Hematopoietic multipotent progenitor cell treated with erythropoietin and hydrocortisone succinate and interleukin-3 and kit ligand, for 6 days (in vitro differentiated cells): ENCODE data around the gene TTLL6.
"Not testable (repeated sequence)": the region's sequence is repeated elsewhere in the genome, so short reads cannot be mapped to it uniquely, and the experiment has no call there.

ENCODE experiments used
- DNase-seq: peaks from one replicate; pipeline ENCODE4 v3.0.0-alpha.2; 2015

The TTLL6 gene

DNA sequence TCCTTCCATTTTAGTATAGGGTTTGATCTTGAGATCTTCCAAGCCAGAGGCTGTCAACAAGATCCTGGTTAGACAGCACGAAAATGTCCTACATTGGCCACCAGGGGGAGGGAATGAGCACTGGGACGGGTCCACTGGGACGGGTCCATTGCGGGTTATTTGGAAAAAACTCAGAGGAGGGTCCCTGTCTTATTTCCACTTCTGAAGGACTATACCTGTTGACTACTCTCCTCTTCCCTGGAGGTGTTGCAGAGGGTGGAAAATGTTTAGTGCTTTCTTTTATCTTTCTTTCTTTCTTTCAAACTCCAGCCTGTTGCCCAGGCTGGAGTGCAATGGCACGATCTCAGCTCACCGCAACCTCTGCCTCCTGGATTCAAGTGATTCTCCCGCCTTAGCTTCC, 2.5 kb downstream of the TTLL6 start:
- DNase-seq, result peak; percentile 80

DNA sequence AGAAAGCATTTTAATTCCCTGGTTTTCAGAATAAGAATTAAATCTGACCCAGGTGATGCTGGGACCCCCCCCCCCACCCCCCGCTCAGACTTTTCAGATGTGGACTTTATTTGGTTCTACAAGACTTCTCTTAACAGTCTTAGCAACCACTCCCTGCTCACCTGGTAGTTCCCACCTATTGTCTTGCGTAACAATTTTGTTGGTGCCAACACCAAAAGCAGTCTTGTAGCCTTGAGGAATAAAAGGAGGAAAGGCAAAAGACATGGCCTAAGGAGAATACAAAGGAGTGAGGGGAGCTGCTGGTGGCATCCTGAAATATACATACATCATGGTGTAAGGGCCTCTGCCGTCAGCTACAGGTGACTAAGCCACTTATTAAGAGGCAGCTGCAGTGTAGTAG, 5.0 kb downstream of the TTLL6 start:
- no peak for DNase-seq

DNA sequence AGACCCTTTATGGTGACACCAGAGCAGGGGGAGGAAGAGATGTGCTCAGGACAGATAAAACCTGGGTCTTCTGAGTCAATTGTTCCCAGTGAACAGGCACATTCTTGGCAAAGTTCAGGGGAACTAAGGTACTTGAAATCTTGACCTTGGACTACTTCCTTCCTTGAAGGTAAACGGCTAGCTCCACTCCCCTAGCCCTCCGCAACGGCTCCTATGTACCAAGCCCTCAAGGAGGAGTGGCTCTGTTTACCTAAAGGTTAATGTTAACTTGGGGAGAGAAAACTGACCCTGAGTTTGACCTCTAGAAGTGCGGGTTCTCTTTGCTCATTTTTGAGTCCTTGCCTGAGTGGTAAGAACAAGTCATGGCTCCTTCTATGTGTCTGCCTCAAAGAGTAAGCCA, 7.8 kb downstream of the TTLL6 start:
- DNase-seq, result no peak

DNA sequence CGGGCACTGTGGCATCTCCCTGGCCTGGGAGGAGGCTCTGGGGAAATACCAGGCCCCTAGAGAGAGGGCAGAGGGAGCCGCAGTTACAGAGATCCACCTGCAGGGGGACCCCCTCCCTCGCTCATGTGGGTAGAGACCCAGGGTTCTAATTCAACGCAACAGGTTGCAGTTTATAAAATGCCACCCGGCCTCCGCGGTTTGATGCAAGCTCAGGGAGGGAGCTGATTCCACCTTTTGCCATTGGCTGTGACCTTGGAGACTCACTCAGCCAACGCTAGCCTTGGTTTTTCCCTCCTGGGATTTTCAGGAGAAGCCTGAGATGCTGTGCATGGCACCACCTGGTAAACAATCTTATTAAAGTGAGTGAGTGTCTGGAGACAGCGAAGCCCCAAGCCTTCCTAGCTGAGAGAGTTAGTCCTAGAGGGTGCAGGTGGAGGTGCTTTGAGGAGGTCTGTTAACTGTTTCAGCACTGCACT, 12.1 kb downstream of the TTLL6 start:
- peak; percentile 76 for DNase-seq

DNA sequence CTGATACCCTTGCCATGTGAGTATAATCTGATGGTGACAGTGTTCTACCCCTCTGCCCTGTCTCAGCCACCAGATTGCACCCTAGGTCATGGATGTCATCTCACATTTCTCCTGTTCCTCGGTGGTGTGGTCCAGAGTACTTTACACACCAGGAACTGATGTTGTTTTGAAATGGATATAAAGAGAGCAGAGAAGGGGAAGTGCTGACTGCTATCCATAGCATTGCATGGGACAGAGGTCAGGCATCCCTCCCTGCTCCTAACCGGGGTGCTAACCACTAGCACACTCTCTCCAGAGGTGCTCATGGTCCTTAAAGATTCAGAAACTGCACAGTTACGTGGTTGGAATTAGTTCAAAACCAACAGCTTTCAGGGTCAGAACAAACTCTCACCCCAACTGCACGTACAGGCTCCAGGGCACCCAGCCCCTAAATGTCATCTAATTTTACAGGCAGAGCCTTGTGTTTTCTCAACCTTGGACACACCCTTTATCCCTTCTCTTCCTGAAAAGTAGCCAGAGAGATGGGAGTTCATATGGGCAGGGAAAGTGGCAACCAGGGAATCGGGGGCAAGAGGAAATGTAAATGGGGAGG, 16.3 kb downstream of the TTLL6 start:
- DNase-seq, result no peak

DNA sequence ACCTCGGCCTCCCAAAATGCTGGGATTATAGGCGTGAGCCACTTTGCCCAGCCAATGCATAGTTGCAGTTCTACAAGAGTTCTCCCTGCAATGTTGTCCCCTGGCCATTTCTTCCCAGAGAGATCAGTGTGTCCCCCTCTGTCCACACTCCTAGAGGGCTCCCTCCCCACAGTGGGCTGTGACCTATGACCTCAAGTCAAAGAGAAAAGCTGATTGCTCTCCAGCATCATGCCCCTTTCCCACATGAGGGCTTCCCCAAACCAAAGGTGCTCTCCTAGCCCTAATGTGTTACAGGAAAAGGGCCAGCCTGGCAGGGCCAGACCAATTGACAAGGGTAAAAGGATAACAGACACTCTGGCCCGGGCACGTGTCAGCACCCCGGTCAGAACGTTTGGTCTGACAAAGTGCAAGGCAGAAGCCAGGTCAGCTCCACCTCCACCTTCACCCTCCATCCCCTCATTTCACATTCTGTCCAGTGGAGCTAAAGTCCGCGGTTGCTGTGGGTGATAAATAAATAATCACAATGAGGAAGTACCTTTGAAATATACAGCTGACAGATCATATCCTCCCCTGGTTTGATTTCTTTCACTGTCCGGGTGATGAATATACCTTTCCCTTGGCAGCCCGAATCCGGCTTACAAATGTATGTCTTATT, 17.8 kb downstream of the TTLL6 start:
- DNase-seq, result no peak

GRCh38 chr17:48796163-48796522, 20.9 kb downstream of the TTLL6 start:
- not testable (repeated sequence) for DNase-seq

GRCh38 chr17:48795444-48796162, 21.4 kb downstream of the TTLL6 start:
- DNase-seq, result no peak

- DNase-seq, result no peak
Measured at GRCh38 chr17:48792033-48792798, 24.8 kb downstream of the TTLL6 start.

GRCh38 chr17:48791128-48792032, 25.6 kb downstream of the TTLL6 start:
- DNase-seq, result peak; percentile 74

DNA sequence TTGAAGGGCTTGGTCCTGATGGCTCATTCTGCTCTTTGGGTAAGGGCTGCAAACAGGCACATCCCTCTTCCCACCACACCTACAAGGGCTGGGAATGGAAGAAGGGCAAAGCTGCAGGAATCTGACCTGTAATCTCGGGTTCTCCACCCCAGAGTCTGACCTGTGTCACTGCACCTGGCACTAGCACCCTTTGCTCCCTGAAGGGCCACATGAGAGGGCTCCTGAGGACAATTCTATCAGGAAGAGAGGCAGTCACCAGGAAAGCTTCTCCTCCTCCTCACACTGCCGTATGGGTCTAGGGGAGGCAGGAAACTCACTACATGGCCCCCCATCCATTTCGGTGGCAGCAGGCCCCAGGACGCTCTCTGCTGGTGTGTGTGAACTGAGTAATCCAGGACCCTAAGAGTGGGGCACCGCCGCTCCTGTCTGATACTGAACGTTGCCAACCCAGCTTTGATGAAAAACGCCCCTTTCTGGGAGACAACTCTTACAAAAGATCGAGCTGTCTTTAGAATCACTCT, 26.4 kb downstream of the TTLL6 start:
- DNase-seq, result no peak

- no peak for DNase-seq
Measured at GRCh38 chr17:48787828-48788227, 29.2 kb downstream of the TTLL6 start.

- DNase-seq, result no peak
Measured at GRCh38 chr17:48779421-48779820, 37.6 kb downstream of the TTLL6 start.

DNA sequence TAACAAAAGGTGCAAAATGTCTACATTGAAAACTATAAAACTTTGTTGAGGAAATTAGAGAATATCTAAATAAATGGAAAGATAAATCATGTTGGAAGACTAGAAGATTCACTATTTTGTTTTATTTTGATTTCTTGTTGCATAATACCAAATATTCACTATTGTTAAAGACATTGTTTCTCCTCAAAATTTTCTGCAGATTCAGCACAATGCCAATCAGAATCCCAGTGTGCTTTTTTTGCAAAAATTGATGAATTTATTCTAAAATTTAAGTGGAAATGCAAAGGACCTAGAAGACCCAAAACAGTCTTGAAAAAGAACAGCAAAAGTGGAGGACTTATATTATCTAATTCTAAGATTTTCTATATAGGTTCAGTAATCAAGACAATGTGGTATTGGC, 40.4 kb downstream of the TTLL6 start:
- no peak for DNase-seq

DNA sequence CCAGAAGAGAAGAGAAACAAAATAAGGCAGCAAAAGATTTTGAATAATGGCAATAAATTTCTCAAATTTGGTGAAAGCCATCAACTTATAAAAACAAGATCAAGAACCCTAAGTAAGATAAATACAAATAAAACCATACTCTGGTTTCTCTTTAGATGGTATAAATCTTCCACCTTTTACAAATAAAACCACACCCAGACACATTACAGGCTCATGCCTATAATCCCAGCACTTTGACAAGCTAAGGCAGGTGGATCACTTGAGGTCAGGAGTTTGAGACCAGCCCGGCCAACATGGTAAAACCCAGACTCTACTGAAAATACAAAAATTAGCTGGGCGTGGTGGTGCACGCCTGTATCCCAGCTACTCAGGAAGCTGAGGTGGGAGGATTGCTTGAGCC, 43.8 kb downstream of the TTLL6 start:
- no peak for DNase-seq

- no peak for DNase-seq
Measured at GRCh38 chr17:48770954-48771353, 46.1 kb downstream of the TTLL6 start.

DNA sequence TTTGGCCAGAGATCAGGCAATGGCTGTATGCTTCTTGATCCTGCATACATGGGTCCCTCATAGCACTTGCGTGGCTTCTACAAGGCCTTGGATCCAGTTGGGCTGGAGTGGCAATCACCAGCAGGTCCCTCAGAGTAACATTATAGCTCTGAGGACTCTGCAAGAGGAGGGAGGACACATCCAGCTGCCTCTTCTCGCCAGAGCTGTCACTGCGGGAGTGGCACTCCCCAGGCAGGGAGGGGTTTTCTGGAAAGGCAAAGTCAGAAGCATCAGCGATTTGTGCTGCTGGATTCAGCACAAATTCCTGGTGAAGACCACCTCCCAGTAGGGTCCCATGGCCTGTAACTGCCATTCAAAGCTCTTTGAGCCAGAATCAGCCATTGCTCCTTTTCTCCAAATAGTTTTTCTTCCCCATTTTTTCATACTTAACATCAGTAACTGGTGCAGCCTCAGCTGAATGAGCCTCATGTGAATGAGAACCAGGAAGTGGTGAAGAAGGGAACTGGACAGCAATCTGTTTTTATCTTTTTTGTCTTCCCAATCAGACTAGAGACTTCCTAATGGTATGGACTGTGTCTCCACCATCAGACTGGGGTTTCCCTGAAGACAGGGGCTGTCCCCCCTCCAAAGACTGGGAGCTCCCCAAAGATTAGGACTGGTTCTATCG, 47.9 kb downstream of the TTLL6 start:
- no peak for DNase-seq

GRCh38 chr17:48767263-48767774, 49.7 kb downstream of the TTLL6 start:
- DNase-seq, result no peak

DNA sequence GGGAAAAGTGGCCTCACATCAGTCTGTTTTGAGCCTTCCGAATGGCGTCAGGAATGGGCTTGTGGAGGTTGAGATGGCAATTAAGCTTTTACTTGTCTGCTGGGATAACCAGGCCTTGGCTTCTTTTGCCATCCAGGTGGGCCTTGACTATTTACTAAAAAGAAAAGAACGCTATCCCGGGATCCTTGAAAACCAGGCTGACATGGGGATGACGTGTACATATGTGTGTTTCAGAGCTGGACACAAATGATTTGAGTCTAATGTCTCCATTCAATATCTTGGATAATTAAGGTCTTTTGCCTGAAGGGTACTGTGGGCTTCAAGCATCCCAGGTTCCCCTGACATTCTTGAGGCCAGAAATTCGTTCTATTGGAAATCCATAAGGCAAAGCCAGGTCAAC, 55.9 kb downstream of the TTLL6 start:
- no peak for DNase-seq

GRCh38 chr17:48760411-48760810, 56.6 kb downstream of the TTLL6 start:
- no peak for DNase-seq

- DNase-seq, result no peak
Measured at GRCh38 chr17:48759288-48759687, 57.7 kb downstream of the TTLL6 start.
